K562 (cell line): Measurements from ENCODE around the gene LRRC74B. TPM values are rescaled to one million over a fixed set of nuclear protein-coding genes. Genes with fewer than 3 reads are reported as not detected.

Source experiments
- EGR1 ChIP-seq: fragments of 450-650 bp; conservative IDR thresholded peaks from 2 replicates; pipeline ENCODE4 v1.6.1; 2017; ENCODE audit warnings: mild to moderate bottlenecking
- HDAC6 ChIP-seq: IDR thresholded peaks from 2 replicates; pipeline ENCODE4 v1.6.1; 2012; ENCODE audit warnings: low read depth, mild to moderate bottlenecking, control low read depth, inconsistent platforms, low read length, moderate library complexity
- RBBP5 ChIP-seq: fragments of 200-600 bp; sonication (generic); IDR thresholded peaks from 2 replicates; pipeline ENCODE4 v1.6.1; 2012; ENCODE audit warnings: borderline replicate concordance, mild to moderate bottlenecking, low read length, control low read depth, inconsistent platforms; ENCODE audit not compliant: insufficient read depth, poor library complexity, severe bottlenecking
- STAG1 ChIP-seq: sonication (generic); formaldehyde crosslinking; IDR thresholded peaks from 2 replicates; pipeline ENCODE4 v1.5.0; 2020; ENCODE audit warnings: missing genetic modification reagents, borderline replicate concordance
- polyA plus RNA-seq, 8 experiments: library from polyadenylated mRNA; depleted of rRNA in 4 of 8; stranded (reverse) in 5 of 8; unstranded in 3 of 8; fragments of >200 nt; fragmentation: Nextera tagmentation in 2 of 8; fragmentation: Illumina TruSeq in 1 of 8; extraction: Ambion mirVana in 2 of 8; extraction: Trizol in 1 of 8; gene quantifications; 2 replicates each; pipeline versions ENCODE4 v1.2.1 to v1.2.3, GENCODE V29; 2011 to 2014; ENCODE audit warnings: inconsistent platforms in 1 of 8, missing spikeins in 1 of 8
- total RNA-seq, 7 experiments: library from RNA; depleted of rRNA in 6 of 7; stranded (reverse); fragments of >200 nt in 6 of 7; fragmentation: Illumina TruSeq in 2 of 7; extraction: Trizol in 2 of 7; gene quantifications; 2 replicates each; pipeline versions ENCODE4 v1.2.1 to v1.2.3, GENCODE V29; 2011 to 2021; ENCODE audit warnings: low replicate concordance in 1 of 7
- TF ChIP-seq, protein P1 (sequence below): fragments of 250-450 bp; sonication (Bioruptor Pico); IDR thresholded peaks from 2 replicates; pipeline ENCODE4 v1.4.0; 2020

Gene LRRC74B
- total and polyA plus RNA-seq, 9 of the 15 experiments (the other 6 are each of a cell fraction or from before 2014, with no cell fraction given): not detected

GRCh38 chr22:21073023-21073422, 27.3 kb downstream of the LRRC74B start (continued):
- TF ChIP-seq, protein P1, sequence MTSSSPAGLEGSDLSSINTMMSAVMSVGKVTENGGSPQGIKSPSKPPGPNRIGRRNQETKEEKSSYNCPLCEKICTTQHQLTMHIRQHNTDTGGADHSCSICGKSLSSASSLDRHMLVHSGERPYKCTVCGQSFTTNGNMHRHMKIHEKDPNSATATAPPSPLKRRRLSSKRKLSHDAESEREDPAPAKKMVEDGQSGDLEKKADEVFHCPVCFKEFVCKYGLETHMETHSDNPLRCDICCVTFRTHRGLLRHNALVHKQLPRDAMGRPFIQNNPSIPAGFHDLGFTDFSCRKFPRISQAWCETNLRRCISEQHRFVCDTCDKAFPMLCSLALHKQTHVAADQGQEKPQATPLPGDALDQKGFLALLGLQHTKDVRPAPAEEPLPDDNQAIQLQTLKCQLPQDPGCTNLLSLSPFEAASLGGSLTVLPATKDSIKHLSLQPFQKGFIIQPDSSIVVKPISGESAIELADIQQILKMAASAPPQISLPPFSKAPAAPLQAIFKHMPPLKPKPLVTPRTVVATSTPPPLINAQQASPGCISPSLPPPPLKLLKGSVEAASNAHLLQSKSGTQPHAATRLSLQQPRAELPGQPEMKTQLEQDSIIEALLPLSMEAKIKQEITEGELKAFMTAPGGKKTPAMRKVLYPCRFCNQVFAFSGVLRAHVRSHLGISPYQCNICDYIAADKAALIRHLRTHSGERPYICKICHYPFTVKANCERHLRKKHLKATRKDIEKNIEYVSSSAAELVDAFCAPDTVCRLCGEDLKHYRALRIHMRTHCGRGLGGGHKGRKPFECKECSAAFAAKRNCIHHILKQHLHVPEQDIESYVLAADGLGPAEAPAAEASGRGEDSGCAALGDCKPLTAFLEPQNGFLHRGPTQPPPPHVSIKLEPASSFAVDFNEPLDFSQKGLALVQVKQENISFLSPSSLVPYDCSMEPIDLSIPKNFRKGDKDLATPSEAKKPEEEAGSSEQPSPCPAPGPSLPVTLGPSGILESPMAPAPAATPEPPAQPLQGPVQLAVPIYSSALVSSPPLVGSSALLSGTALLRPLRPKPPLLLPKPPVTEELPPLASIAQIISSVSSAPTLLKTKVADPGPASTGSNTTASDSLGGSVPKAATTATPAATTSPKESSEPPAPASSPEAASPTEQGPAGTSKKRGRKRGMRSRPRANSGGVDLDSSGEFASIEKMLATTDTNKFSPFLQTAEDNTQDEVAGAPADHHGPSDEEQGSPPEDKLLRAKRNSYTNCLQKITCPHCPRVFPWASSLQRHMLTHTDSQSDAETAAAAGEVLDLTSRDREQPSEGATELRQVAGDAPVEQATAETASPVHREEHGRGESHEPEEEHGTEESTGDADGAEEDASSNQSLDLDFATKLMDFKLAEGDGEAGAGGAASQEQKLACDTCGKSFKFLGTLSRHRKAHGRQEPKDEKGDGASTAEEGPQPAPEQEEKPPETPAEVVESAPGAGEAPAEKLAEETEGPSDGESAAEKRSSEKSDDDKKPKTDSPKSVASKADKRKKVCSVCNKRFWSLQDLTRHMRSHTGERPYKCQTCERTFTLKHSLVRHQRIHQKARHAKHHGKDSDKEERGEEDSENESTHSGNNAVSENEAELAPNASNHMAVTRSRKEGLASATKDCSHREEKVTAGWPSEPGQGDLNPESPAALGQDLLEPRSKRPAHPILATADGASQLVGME: 0 out of 2 replicates have a peak, but pooled peaks have one; percentile 52
- peak; percentile 2; the same call in 1 of the 2 replicates for TF ChIP-seq STAG1
- 0 out of 2 replicates have a peak, but pooled peaks have one; percentile 9 for TF ChIP-seq EGR1
- no peak for TF ChIP-seq HDAC6
- TF ChIP-seq RBBP5: no peak
